ENCODE measurements around the gene ADAMTS13.

GRCh38 chr9:133394687-133395271 is 27.4 kb upstream of the ADAMTS13 start:
- TF ChIP-seq CTCF (IDR thresholded peaks at IDR 0.05; ENCODE audit: extremely low read depth in 1 of 2, insufficient read depth in 1 of 2, low read depth in 1 of 2, low read length in 2 of 2) (no peak), MYC (IDR thresholded peaks at IDR 0.05; ENCODE audit: low read depth, low read length) (no peak), POLR2AphosphoS5 (IDR thresholded peaks at IDR 0.05; ENCODE audit: insufficient read depth, low read depth, low read length) (no peak), POLR2A (IDR thresholded peaks at IDR 0.05; ENCODE audit: low read depth, low read length) (no peak), EZH2 (IDR thresholded peaks at IDR 0.05; ENCODE audit: borderline replicate concordance, low read depth, low read length, severe bottlenecking) (no peak), FOS (IDR thresholded peaks at IDR 0.05; ENCODE audit: borderline replicate concordance, insufficient read depth, low read length) (no peak), MAX (IDR thresholded peaks at IDR 0.05; ENCODE audit: insufficient read depth, insufficient read length) (no peak), GATA2 (IDR thresholded peaks at IDR 0.05; ENCODE audit: insufficient read depth, insufficient read length, low read depth, low read length) (no peak), JUN (IDR thresholded peaks at IDR 0.05; ENCODE audit: borderline replicate concordance, insufficient read depth, insufficient read length, low read depth) (no peak)

All from endothelial cell of umbilical vein (primary cell).